ENCODE data around the gene ATF4. TPM values are rescaled to one million over a fixed set of nuclear protein-coding genes. Genes with fewer than 3 reads are reported as not detected.

Gene ATF4
- total RNA-seq, 1 donor from 2014 or later = 136 TPM

Other genes starting within 250 kb of the ATF4 start
- 2,602 TPM for gene RPL3, start 200.9 kb upstream of the ATF4 start, total RNA-seq
- gene SYNGR1, start 170.6 kb upstream of the ATF4 start, total RNA-seq = 5.7 TPM
- gene TAB1, start 120.8 kb upstream of the ATF4 start, total RNA-seq = 12.0 TPM
- 2.1 TPM for gene MGAT3, start 63.5 kb upstream of the ATF4 start, total RNA-seq
- 10.4 TPM for gene MIEF1, start 18.3 kb upstream of the ATF4 start, total RNA-seq
- gene RPS19BP1, start 12.2 kb downstream of the ATF4 start, total RNA-seq = 27.7 TPM
- gene CACNA1I, start 50.2 kb downstream of the ATF4 start, total RNA-seq = not detected

All from skeletal muscle tissue (tissue), 1 donor.